HTR-8/SVneo (cell line): ENCODE measurements around the gene IL1F10.
"Not testable (repeated sequence)": the region's sequence is repeated elsewhere in the genome, so short reads cannot be mapped to it uniquely, and the experiment has no call there.

Experiments
- DNase-seq: peaks from one replicate; pipeline ENCODE4 v3.0.0; 2011; ENCODE audit warnings: low spot score, mixed read lengths; ENCODE audit not compliant: insufficient read length
- FAIRE-seq: peaks from 2 replicates; lab custom pipeline; 2011; peaks lifted over from hg19 to GRCh38; lab: Jason Lieb, UNC

Gene IL1F10

GRCh38 chr2:113078350-113078839, 10.6 kb downstream of the IL1F10 start:
- FAIRE-seq, result no peak

GRCh38 chr2:113079131-113079530, 11.4 kb downstream of the IL1F10 start:
- no peak for DNase-seq

More at GRCh38 chr2:113078350-113078839, 10.6 kb downstream of the IL1F10 start:
- no peak for DNase-seq

GRCh38 chr2:113080134-113080533, 12.4 kb downstream of the IL1F10 start:
- FAIRE-seq (no peak), DNase-seq (peak; percentile 41)

More at GRCh38 chr2:113079131-113079530, 11.4 kb downstream of the IL1F10 start:
- FAIRE-seq, result no peak

- FAIRE-seq (no peak), DNase-seq (no peak)
Measured at GRCh38 chr2:113081488-113082210, 13.9 kb downstream of the IL1F10 start.

- FAIRE-seq (no peak), DNase-seq (no peak)
Measured at GRCh38 chr2:113083296-113083695, 15.5 kb downstream of the IL1F10 start.

GRCh38 chr2:113084249-113085000, 16.7 kb downstream of the IL1F10 start:
- DNase-seq (no peak), FAIRE-seq (no peak)

GRCh38 chr2:113085542-113085941, 17.8 kb downstream of the IL1F10 start:
- DNase-seq, result no peak

GRCh38 chr2:113088213-113088992, 20.6 kb downstream of the IL1F10 start:
- DNase-seq (no peak), FAIRE-seq (no peak)

More at GRCh38 chr2:113085542-113085941, 17.8 kb downstream of the IL1F10 start:
- FAIRE-seq, result no peak

- FAIRE-seq, result no peak
- no peak for DNase-seq
Measured at GRCh38 chr2:113089916-113090315, 22.1 kb downstream of the IL1F10 start.

- no peak for FAIRE-seq
- no peak for DNase-seq
Measured at GRCh38 chr2:113091231-113091896, 23.6 kb downstream of the IL1F10 start.

- FAIRE-seq (no peak), DNase-seq (no peak)
Measured at GRCh38 chr2:113092864-113093612, 25.3 kb downstream of the IL1F10 start.

GRCh38 chr2:113093613-113093977, 25.8 kb downstream of the IL1F10 start:
- no peak for DNase-seq
- no peak for FAIRE-seq

GRCh38 chr2:113096306-113096705, 28.5 kb downstream of the IL1F10 start:
- not testable (repeated sequence) for FAIRE-seq, DNase-seq

GRCh38 chr2:113096842-113097618, 29.3 kb downstream of the IL1F10 start:
- not testable (repeated sequence) for FAIRE-seq, DNase-seq

- DNase-seq (no peak), FAIRE-seq (no peak)
Measured at GRCh38 chr2:113098041-113098440, 30.3 kb downstream of the IL1F10 start.

- DNase-seq (no peak), FAIRE-seq (no peak)
Measured at GRCh38 chr2:113098532-113098931, 30.8 kb downstream of the IL1F10 start.

- no peak for FAIRE-seq
- DNase-seq, result no peak
Measured at GRCh38 chr2:113102133-113102532, 34.4 kb downstream of the IL1F10 start.

GRCh38 chr2:113103277-113103676, 35.5 kb downstream of the IL1F10 start:
- FAIRE-seq, result no peak

More at GRCh38 chr2:113103277-113103676, 35.5 kb downstream of the IL1F10 start:
- no peak for DNase-seq
